HG02571 (cell line): ENCODE measurements around the gene CENPF.
"Not testable (repeated sequence)": the region's sequence is repeated elsewhere in the genome, so short reads cannot be mapped to it uniquely, and the experiment has no call there.

Experiments
- ATAC-seq: cut with Tn5 transposase; IDR thresholded peaks from one replicate; pipeline ENCODE4 v1.9.1; 2021; ENCODE audit warnings: mild to moderate bottlenecking, moderate library complexity; ENCODE audit not compliant: unreplicated experiment

CENPF gene

GRCh38 chr1:214650664-214651063, 47.7 kb downstream of the CENPF start:
- ATAC-seq = no peak

- ATAC-seq = no peak
These were observed 54.3 kb downstream of the CENPF start for GRCh38 chr1:214657299-214657698.

GRCh38 chr1:214658175-214658574, 55.2 kb downstream of the CENPF start:
- no peak for ATAC-seq

GRCh38 chr1:214658785-214659184, 55.8 kb downstream of the CENPF start:
- no peak for ATAC-seq

GRCh38 chr1:214660190-214660589, 57.2 kb downstream of the CENPF start:
- ATAC-seq = no peak

GRCh38 chr1:214660900-214661299, 57.9 kb downstream of the CENPF start:
- ATAC-seq = no peak

GRCh38 chr1:214662223-214662785, 59.3 kb downstream of the CENPF start:
- no peak for ATAC-seq

GRCh38 chr1:214664651-214665433, 61.8 kb downstream of the CENPF start:
- no peak for ATAC-seq

- no peak for ATAC-seq
These were observed 62.7 kb downstream of the CENPF start for GRCh38 chr1:214665606-214666110.

GRCh38 chr1:214666674-214667073, 63.7 kb downstream of the CENPF start:
- no peak for ATAC-seq

GRCh38 chr1:214670098-214670497, 67.1 kb downstream of the CENPF start:
- no peak for ATAC-seq

- ATAC-seq = not testable (repeated sequence)
These were observed 70.0 kb downstream of the CENPF start for GRCh38 chr1:214673029-214673428.

- ATAC-seq = no peak
These were observed 70.6 kb downstream of the CENPF start for GRCh38 chr1:214673576-214673975.

GRCh38 chr1:214675524-214675923, 72.5 kb downstream of the CENPF start:
- ATAC-seq = not testable (repeated sequence)

- ATAC-seq = no peak
These were observed 73.8 kb downstream of the CENPF start for GRCh38 chr1:214676747-214677146.

- no peak for ATAC-seq
These were observed 75.0 kb downstream of the CENPF start for GRCh38 chr1:214677945-214678344.

GRCh38 chr1:214678386-214678785, 75.4 kb downstream of the CENPF start:
- no peak for ATAC-seq

GRCh38 chr1:214683621-214684020, 80.6 kb downstream of the CENPF start:
- ATAC-seq = no peak

GRCh38 chr1:214685906-214686305, 82.9 kb downstream of the CENPF start:
- ATAC-seq = no peak

GRCh38 chr1:214686497-214686896, 83.5 kb downstream of the CENPF start:
- no peak for ATAC-seq

- ATAC-seq = no peak
These were observed 85.9 kb downstream of the CENPF start for GRCh38 chr1:214688891-214689290.

- no peak for ATAC-seq
These were observed 91.8 kb downstream of the CENPF start for GRCh38 chr1:214694769-214695168.
